GM06990 (cell line): Measurements from ENCODE around the gene TOMM70.
A peak's percentile ranks its signal among the peaks of the same experiment; 100 is the strongest.
"Not testable (repeated sequence)": the region's sequence is repeated elsewhere in the genome, so short reads cannot be mapped to it uniquely, and the experiment has no call there.

Source experiments
- DNase-seq: peaks from one replicate; pipeline ENCODE4 v3.0.0-alpha.2; 2011; ENCODE audit not compliant: insufficient read length; ENCODE audit errors: extremely low read depth
- H3K27me3 ChIP-seq: replicated peaks from 2 replicates; pipeline ENCODE4 v1.6.0; 2011; ENCODE audit warnings: low read length; ENCODE audit not compliant: control insufficient read depth, insufficient read depth
- H3K36me3 ChIP-seq: 2 replicates; pipeline ENCODE4 v1.5.1; 2011; ENCODE audit warnings: low read length; ENCODE audit not compliant: control insufficient read depth, insufficient read depth
- H3K4me3 ChIP-seq: replicated peaks from 2 replicates; pipeline ENCODE4 v1.5.1; 2011; ENCODE audit warnings: low read depth, mild to moderate bottlenecking, control low read depth, low read length
- CTCF ChIP-seq: IDR thresholded peaks from 2 replicates; pipeline ENCODE4 v1.5.1; 2011; ENCODE audit warnings: low read length, control low read depth, mild to moderate bottlenecking, inconsistent platforms; ENCODE audit not compliant: insufficient read depth, poor library complexity, severe bottlenecking

TOMM70 gene

DNA sequence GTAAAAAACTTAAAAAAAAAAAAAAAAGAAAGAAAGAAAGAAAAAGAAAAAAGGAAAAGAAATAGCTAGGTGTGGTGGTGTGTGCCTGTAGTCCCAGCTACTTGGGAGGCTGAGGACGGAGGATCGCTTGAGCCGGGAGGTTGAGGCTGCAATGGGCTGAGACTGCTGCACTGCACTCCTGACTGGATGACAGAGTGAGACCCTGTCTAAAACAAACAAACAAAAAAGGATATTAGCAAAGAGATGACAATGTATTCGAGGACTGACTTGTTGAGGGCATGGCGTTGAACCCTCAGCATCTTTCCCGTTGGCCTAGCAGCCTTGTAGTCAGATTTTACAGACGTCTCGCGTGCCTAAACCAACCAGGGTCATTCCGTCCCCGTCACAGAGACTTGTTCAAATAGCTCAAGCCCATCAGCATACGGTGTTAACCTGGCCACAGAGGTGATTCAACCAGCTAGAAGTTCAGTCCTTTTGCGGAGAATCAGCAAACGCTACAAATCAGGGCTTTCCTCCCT lies 66.9 kb downstream of the TOMM70 start:
- DNase-seq: no peak
- Histone ChIP-seq H3K4me3 (peak overlapping the region; percentile 88), H3K27me3 (no peaks in the 10 kb centered on the region), H3K36me3 (no peaks in the 10 kb centered on the region)
- no peak for TF ChIP-seq CTCF

GRCh38 chr3:100333051-100333450 lies 67.8 kb downstream of the TOMM70 start:
- no peak for TF ChIP-seq CTCF
- DNase-seq: no peak
- no peak overlapping the region for H3K4me3 ChIP-seq
- H3K36me3 ChIP-seq: no peaks in the 10 kb centered on the region
- no peaks in the 10 kb centered on the region for H3K27me3 ChIP-seq

GRCh38 chr3:100331660-100332059 lies 69.2 kb downstream of the TOMM70 start:
- no peaks in the 10 kb centered on the region for H3K36me3 ChIP-seq
- H3K27me3 ChIP-seq: no peaks in the 10 kb centered on the region
- no peak overlapping the region for H3K4me3 ChIP-seq
- no peak for DNase-seq
- TF ChIP-seq CTCF: no peak

DNA sequence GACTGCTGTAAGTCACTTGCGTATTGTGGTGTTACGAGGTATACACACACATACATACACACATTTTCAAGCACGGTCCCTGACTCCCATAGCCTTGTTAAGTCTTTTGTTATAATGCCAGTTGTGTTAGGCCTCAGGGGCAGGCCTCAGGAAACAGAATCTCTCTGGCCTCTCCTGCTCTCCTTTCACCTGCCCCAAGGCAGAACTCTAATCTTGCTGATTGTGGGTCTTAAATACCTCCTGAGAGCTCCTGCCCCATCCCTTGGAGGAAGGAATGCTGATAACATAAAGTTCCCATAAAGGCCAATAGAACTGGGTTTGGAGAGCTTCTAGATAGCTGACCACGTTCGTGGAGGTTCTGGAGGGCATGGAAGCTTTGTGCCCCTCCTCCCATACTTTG lies 70.2 kb downstream of the TOMM70 start:
- H3K4me3 ChIP-seq: no peak overlapping the region
- TF ChIP-seq CTCF: no peak
- no peak for DNase-seq
- no peaks in the 10 kb centered on the region for H3K36me3 ChIP-seq
- no peaks in the 10 kb centered on the region for H3K27me3 ChIP-seq

GRCh38 chr3:100329800-100330489 lies 70.9 kb downstream of the TOMM70 start:
- Histone ChIP-seq H3K4me3 (no peak overlapping the region), H3K36me3 (no peaks in the 10 kb centered on the region), H3K27me3 (no peaks in the 10 kb centered on the region)
- no peak for DNase-seq
- TF ChIP-seq CTCF: no peak

DNA sequence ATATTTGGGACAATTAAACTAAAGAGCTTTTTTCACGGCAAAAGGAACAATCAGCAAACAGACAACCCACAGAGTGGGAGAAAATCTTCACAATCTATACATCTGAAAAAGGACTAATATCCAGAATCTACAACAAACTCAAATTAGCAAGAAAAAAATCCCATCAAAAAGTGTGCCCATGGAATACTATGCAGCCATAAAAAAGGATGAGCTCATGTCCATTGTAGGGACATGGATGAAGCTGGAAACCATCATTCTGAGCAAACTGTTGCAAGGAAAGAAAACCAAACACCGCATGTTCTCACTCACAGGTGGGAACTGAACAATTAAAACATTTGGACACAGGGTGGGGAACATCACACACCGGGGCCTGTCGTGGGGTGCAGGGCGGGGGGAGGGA lies 73.5 kb downstream of the TOMM70 start:
- not testable (repeated sequence) for H3K27me3 ChIP-seq, H3K4me3 ChIP-seq, DNase-seq, H3K36me3 ChIP-seq
